Measurements from ENCODE around the gene EARS2. TPM values are rescaled to one million over a fixed set of nuclear protein-coding genes. Genes with fewer than 3 reads are reported as not detected.
"Not testable (repeated sequence)": the region's sequence is repeated elsewhere in the genome, so short reads cannot be mapped to it uniquely, and the experiment has no call there.

The EARS2 gene
- total RNA-seq, 2 donors from 2014 or later: 10.0 to 13.0 TPM

DNA sequence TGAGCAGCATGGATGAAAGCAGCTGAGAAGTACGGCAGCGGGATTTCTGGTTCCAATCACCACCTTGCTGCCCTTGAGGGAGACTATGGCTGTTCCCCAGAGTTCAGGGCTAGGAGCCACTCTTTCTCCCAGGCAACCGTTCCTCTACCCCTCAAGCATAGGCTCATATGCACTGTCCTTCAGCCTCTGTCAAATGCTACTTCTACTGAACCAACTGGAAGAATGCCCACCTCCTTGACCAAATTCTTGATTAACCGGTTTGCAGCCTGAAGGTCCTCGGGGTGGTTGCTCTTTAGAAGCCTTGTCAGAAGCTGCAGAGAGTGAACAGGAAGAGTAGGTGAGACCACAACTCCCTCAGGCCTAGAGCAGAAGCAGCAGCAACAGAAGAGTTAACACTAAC is 70.7 kb downstream of the EARS2 start:
- H3K9me3 ChIP-seq (ENCODE audit: control insufficient read depth, low read length, poor library complexity, severe bottlenecking): no peaks in the 10 kb centered on the region
- DNase-seq (no peak), ATAC-seq (no peak)
- no peak overlapping the region for H3K4me3 Mint-ChIP-seq
- H3K27ac Mint-ChIP-seq: no peak overlapping the region
- peaks cover 5% of the 10 kb centered on the region for H3K36me3 Mint-ChIP-seq (ENCODE audit: low read depth)
- no peaks in the 10 kb centered on the region for H3K4me1 Mint-ChIP-seq
- no peaks in the 10 kb centered on the region for H3K27me3 Mint-ChIP-seq

GRCh38 chr16:23485841-23486240 is 71.3 kb downstream of the EARS2 start:
- Mint-ChIP-seq H3K36me3 (ENCODE audit: low read depth) (peaks cover 5% of the 10 kb centered on the region), H3K4me3 (no peak overlapping the region), H3K27me3 (no peaks in the 10 kb centered on the region), H3K27ac (no peak overlapping the region), H3K4me1 (no peaks in the 10 kb centered on the region)
- DNase-seq (no peak), ATAC-seq (no peak)
- H3K9me3 ChIP-seq (ENCODE audit: control insufficient read depth, low read length, poor library complexity, severe bottlenecking): no peaks in the 10 kb centered on the region

DNA sequence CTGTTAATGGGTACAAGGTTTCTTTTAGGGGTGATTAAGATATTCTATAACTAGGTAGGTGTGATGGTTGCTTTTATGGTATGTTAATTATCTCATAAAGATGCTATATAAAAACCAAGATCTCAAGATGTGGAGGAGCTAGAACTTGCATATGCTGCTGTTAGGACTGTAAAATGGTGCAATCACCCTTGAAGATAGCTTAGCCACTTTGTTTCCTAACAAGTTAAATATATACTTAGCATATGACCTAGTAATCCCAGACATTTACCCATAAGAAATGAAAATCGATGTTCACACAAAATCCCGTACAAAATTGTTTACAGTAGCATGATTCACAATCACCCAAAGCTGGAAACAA is 71.9 kb downstream of the EARS2 start:
- DNase-seq (no peak), ATAC-seq (no peak)
- H3K9me3 ChIP-seq (ENCODE audit: control insufficient read depth, low read length, poor library complexity, severe bottlenecking): no peaks in the 10 kb centered on the region
- Mint-ChIP-seq H3K4me3 (no peak overlapping the region), H3K4me1 (no peaks in the 10 kb centered on the region), H3K27me3 (no peaks in the 10 kb centered on the region), H3K27ac (no peak overlapping the region), H3K36me3 (ENCODE audit: low read depth) (peaks cover 3% of the 10 kb centered on the region)

DNA sequence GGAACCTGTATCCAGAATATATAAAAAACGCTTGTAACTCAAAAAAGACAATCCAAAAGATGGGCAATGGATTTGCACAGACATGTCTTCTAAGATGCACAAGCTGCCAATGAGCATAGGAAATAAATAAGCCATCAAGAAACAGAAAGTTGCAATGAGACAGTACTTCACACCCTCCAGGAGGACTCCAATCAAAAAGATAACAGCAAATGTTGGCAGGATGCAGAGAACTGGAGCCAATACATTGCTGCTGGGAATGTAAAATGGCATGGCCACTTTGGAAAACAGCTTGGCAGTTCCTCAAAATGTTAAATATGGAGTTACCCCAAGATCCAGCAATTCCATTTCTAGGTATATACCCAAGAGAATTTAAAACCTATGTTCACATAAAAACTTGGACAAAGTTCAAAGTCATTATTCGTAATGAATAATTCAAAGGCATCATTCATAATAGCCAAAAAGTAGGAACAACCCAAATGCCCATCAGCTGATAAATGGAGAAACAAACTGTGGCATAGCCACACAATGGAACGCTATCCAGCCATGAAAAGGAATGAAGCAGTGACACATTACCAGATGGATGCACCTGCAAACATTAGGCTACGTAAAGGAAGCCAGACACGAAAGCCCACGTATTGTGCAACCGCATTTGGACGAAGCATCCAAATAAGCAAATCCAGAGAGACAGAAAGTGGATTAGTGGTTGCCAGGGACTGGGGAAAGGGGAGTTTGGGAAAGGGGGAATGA is 72.5 kb downstream of the EARS2 start:
- Mint-ChIP-seq H3K4me1 (no peaks in the 10 kb centered on the region), H3K36me3 (ENCODE audit: low read depth) (peaks cover 3% of the 10 kb centered on the region), H3K27ac (no peak overlapping the region), H3K27me3 (no peaks in the 10 kb centered on the region), H3K4me3 (no peak overlapping the region)
- ATAC-seq: no peak
- no peaks in the 10 kb centered on the region for H3K9me3 ChIP-seq (ENCODE audit: control insufficient read depth, low read length, poor library complexity, severe bottlenecking)
- DNase-seq: no peak

DNA sequence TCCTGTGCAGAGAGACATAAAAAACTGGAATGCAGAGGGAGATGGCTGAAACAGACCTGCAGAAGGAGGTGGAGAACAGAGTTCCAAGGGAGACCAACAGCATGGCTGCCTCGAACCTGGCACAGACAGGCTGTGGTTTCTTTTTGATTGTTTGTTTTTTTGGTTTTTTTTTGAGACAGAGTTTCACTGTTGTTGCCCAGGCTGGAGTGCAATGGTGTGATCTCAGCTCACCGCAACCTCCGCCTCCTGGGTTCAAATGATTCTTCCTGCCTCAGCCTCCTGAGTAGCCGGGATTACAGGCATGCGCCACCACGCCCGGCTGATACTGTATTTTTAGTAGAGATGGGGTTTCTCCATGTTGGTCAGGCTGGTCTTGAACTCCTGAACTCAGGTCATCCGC is 73.7 kb downstream of the EARS2 start:
- not testable (repeated sequence) for H3K27ac Mint-ChIP-seq; H3K4me3 Mint-ChIP-seq; H3K36me3 Mint-ChIP-seq (ENCODE audit: low read depth); H3K4me1 Mint-ChIP-seq; H3K27me3 Mint-ChIP-seq; H3K9me3 ChIP-seq (ENCODE audit: control insufficient read depth, low read length, poor library complexity, severe bottlenecking); ATAC-seq; DNase-seq

DNA sequence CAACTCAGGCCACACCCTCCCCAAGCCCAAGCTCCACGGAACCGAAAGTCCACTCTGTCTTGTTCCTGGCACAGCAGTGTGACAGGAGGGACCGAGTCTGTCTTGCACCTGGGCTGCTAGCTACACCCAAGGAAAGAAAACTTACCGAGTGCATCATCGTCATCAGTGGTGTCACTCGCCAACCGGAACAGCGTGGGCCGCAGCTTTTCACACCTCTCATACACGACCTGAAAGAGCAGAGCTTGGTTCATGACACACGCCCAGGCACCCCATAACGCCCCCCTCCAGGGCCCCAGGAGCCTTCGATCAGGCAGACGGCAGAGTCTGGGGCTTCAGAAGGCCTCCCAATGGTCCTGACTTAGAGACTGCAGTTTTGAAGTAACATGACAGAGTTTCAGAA is 74.4 kb downstream of the EARS2 start:
- DNase-seq (no peak), ATAC-seq (no peak)
- no peaks in the 10 kb centered on the region for H3K9me3 ChIP-seq (ENCODE audit: control insufficient read depth, low read length, poor library complexity, severe bottlenecking)
- Mint-ChIP-seq H3K4me1 (no peaks in the 10 kb centered on the region), H3K4me3 (no peak overlapping the region), H3K36me3 (ENCODE audit: low read depth) (peaks cover 7% of the 10 kb centered on the region), H3K27me3 (no peaks in the 10 kb centered on the region), H3K27ac (peak overlapping the region; percentile 78)

DNA sequence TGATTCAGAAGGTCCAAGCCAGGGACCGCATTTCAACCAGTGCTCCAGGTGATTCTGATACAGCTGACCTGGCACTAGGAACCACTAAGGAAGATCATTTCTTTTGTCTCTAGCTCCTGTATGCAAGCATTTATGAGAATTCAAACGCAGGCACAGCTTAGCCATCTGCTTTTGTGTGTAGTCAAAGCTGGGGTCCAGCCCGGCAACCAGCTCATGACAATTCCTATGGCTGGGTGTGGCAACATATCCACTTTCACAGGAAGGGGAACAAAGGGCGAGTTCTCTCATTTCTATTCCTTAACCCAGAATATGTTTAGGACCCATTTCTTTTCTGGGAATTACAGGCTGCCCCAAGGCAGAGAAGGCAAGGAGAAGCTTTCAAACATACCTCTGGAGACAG is 76.9 kb downstream of the EARS2 start:
- H3K4me1 Mint-ChIP-seq: no peaks in the 10 kb centered on the region
- ATAC-seq (no peak), DNase-seq (no peak)
- H3K4me3 Mint-ChIP-seq: no peak overlapping the region
- no peaks in the 10 kb centered on the region for H3K27me3 Mint-ChIP-seq
- peak overlapping the region; percentile 63 for H3K27ac Mint-ChIP-seq
- H3K9me3 ChIP-seq (ENCODE audit: control insufficient read depth, low read length, poor library complexity, severe bottlenecking): no peaks in the 10 kb centered on the region
- H3K36me3 Mint-ChIP-seq (ENCODE audit: low read depth): peaks cover 7% of the 10 kb centered on the region

DNA sequence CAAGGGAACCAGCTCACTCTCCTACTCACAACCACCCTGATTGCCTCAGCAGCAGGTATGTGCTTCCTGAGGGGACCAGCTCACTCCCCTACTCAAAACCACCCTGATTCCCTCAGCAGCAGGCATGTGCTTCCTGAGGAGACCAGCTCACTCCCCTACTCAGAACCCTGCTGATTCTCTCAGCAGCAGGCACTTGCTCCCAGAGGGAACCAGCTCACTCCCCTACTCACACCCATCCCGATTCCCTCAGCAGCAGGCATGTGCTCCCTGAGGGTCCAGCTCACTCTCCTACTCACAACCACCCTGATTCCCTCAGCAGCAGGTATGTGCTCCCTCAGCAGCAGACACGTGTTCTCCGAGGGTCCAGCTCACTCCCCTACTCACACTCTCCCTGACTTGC is 78.0 kb downstream of the EARS2 start:
- H3K4me1 Mint-ChIP-seq: no peaks in the 10 kb centered on the region
- H3K9me3 ChIP-seq (ENCODE audit: control insufficient read depth, low read length, poor library complexity, severe bottlenecking): no peaks in the 10 kb centered on the region
- ATAC-seq (no peak), DNase-seq (no peak)
- peaks cover 7% of the 10 kb centered on the region for H3K36me3 Mint-ChIP-seq (ENCODE audit: low read depth)
- H3K27ac Mint-ChIP-seq: peak overlapping the region; percentile 63
- no peaks in the 10 kb centered on the region for H3K27me3 Mint-ChIP-seq
- no peak overlapping the region for H3K4me3 Mint-ChIP-seq

GRCh38 chr16:23478566-23478965 is 78.6 kb downstream of the EARS2 start:
- no peaks in the 10 kb centered on the region for H3K9me3 ChIP-seq (ENCODE audit: control insufficient read depth, low read length, poor library complexity, severe bottlenecking)
- ATAC-seq: no peak
- no peak overlapping the region for H3K27ac Mint-ChIP-seq
- no peaks in the 10 kb centered on the region for H3K4me1 Mint-ChIP-seq
- no peak for DNase-seq
- peaks cover 7% of the 10 kb centered on the region for H3K36me3 Mint-ChIP-seq (ENCODE audit: low read depth)
- H3K27me3 Mint-ChIP-seq: no peaks in the 10 kb centered on the region
- no peak overlapping the region for H3K4me3 Mint-ChIP-seq

DNA sequence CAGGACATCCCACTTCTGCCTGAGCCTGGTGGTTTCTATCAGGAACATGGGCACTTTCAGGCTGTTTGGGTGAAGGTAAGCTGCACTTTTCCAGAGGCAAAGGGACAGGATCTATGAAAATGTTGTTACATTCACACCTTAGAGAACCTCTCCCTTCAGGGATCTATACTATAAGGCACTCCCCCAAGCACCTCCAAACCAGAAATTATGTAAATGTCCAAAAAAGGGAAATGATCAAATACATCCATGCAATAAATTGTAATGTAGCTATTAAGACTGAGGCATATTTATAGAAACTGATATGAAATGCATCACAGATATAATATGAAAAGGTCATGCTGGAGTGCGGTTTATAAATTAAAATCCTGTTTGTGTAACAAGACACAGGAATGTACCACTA is 80.9 kb downstream of the EARS2 start:
- Mint-ChIP-seq H3K27me3 (no peaks in the 10 kb centered on the region), H3K36me3 (ENCODE audit: low read depth) (peaks cover 7% of the 10 kb centered on the region)
- ATAC-seq: no peak

More for the DNA sequence above, 80.9 kb downstream of the EARS2 start:
- Mint-ChIP-seq H3K4me3 (no peak overlapping the region), H3K4me1 (no peaks in the 10 kb centered on the region), H3K27ac (no peak overlapping the region)
- DNase-seq: no peak
- no peaks in the 10 kb centered on the region for H3K9me3 ChIP-seq (ENCODE audit: control insufficient read depth, low read length, poor library complexity, severe bottlenecking)

Other genes starting within 250 kb of the EARS2 start
- gene COG7, start 104.2 kb downstream of the EARS2 start, total RNA-seq: 10 to 100 TPM; 16.9 to 17.1 TPM
- 100 to 1,000 TPM; 116 to 117 TPM for gene GGA2, start 46.9 kb downstream of the EARS2 start, total RNA-seq
- 10 to 100 TPM; 37.9 to 43.3 TPM for gene UBFD1, start 377 bp upstream of the EARS2 start, total RNA-seq
- 10 to 100 TPM; 27.0 to 30.8 TPM for gene NDUFAB1, start 39.0 kb upstream of the EARS2 start, total RNA-seq
- 1 to 10 TPM; 8.2 to 8.7 TPM for gene PALB2, start 84.0 kb upstream of the EARS2 start, total RNA-seq
- 10 to 100 TPM; 44.5 to 65.0 TPM for gene DCTN5, start 84.1 kb upstream of the EARS2 start, total RNA-seq
- 1 to 10 TPM in 1 of 2 donors, under 1 TPM in 1; 0.60 to 1.7 TPM for gene PLK1, start 121.5 kb upstream of the EARS2 start, total RNA-seq
- not detected for gene ERN2, start 155.9 kb upstream of the EARS2 start, total RNA-seq
- not detected for gene CHP2, start 197.7 kb upstream of the EARS2 start, total RNA-seq

Data from T-helper 17 cell (primary cell).